C4-2B (cell line): Measurements from ENCODE around the gene SORL1.

ENCODE experiments used
- CTCF ChIP-seq: fragments of 450-650 bp; conservative IDR thresholded peaks from 2 replicates; pipeline ENCODE4 v1.5.1; 2017; ENCODE audit warnings: mild to moderate bottlenecking
- ZFX ChIP-seq: fragments of 450-650 bp; IDR thresholded peaks from 2 replicates; pipeline ENCODE4 v1.6.1; 2017

GRCh38 chr11:121406291-121406690, 45.8 kb upstream of the SORL1 start:
- TF ChIP-seq CTCF (no peak), ZFX (no peak)
